Fibroblast of upper back skin (primary cell): ENCODE data around the gene SORBS1.
A peak's percentile ranks its signal among the peaks of the same experiment; 100 is the strongest.

Experiments used
- DNase-seq: peaks from one replicate; pipeline ENCODE4 v3.0.0-alpha.2; 2013

Gene SORBS1

DNA sequence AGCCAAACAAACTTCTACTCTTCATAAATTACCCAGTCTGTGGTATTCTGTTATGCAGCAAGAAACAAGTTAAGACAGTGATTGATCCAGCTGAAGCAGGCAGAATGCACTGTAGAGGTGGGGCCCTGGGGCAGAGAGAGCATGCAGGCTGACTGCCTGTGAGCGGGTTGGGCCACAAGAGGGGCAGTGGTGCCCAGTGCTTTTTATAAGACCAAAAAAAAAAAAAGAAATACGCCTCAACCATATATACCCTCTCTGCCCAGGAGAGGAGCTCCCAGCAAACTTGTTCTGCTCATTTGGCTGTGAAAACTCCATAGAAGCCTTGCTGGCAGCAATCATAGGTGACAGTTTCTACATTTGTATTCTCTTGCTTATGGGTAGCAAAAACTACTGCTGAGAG lies 104.7 kb downstream of the SORBS1 start:
- no peak for DNase-seq

DNA sequence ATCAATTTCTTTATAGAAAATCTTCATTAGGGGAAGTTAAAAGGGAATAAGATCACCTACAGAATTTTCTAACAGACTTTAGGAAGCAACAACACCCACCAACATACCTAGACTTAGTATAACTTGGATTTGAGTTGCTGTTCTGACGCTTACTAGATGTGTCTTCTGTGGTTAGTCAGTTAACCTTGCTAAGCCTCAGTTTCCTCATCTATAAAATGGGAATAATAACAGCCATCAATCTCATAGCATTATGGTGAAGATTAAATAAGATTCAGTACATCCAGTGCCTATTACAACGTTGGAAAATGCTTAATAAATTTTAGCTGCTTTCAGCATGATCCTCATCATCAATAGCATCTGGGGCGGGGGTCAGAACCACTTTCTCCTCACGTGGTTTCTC lies 106.2 kb downstream of the SORBS1 start:
- DNase-seq = no peak

DNA sequence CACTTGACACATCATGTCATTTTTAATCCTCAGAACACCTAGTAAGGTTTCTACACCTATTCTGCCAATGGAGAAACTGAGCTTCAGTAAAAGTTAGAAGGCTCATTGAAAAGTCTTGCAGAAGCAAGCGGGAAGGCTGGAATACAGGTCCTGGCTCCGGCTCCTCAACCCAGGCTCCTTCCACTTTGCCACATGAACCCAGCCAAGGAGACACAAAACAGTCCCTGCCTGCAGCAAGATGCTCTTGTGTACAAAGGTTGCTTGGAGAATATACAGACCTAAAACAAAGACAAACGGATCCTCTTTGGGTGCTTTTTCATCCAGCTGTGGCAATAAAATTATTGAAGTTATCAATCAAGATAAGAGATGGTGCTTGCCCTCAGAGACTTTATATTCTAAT lies 106.8 kb downstream of the SORBS1 start:
- DNase-seq = no peak

DNA sequence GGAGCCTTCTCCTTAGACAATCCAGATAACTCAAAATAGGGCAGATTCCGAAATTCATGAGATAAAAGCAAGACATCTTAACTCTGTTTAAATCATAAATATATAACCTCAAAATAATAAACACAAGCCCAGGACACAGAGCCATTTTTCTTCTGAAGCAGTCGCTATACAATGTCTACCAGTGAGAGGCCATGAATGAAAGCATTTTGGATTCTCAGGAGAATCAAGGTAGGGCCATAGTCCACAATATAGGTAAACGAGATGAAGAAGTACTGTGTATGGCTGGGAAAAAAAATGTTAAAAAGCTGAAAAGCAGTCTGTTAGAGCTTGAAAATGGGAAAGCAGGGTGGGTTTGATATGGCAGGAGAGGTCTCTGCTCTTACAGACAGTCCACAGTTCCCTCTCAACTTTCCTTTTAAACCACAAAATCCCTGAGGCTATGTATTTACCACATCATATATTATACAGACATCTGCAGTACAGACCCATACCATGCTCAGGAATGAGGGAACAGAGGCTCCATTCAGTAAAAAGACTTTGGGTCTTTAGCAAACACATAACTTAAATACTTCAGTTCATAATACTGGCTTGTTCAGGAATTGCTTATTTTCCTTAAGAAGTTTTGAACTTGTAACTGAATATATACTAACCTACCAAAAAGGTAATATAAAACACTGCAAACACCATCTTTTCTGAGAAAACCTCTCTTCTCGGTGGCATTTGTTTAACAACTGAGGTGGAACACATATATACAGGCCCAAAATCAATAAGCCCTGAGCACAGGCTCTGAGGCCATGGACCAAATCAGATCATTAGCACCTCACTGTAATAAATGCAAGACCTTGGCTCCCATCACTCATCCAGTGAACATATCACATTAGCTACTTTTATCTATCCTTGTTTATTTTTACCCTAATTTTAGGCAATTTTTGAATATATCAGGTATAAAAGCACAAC lies 109.3 kb downstream of the SORBS1 start:
- DNase-seq = peak; percentile 27

DNA sequence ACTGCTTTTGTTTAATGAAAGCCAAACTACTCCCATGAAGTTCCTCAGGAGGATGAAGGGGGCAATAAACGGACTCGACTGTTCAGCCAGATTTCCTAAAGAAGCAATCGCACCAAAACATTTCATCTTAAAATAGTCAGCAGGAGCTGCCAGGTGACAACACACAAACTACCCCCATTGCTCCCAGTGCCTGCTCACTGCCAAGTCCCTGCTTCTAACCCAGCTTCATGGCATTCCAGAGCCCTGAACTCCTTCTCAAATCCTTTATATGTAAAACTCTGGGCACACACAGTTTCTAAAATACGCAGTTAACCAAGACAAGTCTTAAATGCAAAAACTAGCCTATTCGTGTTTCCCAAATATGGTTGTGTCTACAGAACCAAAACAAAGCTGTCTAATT lies 110.0 kb downstream of the SORBS1 start:
- no peak for DNase-seq

DNA sequence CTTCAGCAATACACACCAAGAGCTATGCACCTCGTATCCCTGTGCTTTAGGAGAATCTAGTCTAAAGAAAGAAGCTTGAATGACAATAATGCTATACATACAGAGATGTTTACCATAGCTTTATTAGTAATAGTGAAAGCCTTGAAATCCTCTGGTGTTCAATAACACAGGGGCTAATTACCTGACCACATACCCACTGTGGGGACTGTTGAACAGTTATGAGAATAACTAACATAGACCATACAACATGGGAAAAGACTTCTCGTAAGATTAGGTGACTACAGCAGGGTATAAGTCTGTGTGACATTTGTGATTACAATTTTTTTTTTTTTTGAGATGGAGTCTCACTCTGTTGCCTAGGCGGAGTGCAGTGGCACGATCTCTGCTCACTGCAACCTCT lies 111.0 kb downstream of the SORBS1 start:
- DNase-seq = no peak

DNA sequence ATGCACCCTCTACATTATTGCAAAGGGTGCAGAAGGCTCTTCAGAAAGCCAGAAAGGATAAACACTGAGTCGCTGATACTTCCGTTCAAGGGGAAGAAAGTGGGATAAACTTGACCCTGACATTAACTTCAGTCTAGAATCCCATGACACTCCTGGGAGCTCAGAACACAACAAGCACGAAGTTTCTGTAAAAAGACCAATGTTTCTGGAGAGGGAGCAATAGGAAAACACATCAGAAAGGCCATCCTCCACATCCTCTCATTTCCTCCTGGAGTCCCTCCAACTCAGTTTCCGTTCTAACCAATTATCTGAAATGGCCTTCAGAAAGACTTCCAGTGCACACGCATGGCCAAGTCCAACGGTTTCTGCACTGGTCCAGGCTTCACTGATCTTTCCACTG lies 113.5 kb downstream of the SORBS1 start:
- peak; percentile 7 for DNase-seq

DNA sequence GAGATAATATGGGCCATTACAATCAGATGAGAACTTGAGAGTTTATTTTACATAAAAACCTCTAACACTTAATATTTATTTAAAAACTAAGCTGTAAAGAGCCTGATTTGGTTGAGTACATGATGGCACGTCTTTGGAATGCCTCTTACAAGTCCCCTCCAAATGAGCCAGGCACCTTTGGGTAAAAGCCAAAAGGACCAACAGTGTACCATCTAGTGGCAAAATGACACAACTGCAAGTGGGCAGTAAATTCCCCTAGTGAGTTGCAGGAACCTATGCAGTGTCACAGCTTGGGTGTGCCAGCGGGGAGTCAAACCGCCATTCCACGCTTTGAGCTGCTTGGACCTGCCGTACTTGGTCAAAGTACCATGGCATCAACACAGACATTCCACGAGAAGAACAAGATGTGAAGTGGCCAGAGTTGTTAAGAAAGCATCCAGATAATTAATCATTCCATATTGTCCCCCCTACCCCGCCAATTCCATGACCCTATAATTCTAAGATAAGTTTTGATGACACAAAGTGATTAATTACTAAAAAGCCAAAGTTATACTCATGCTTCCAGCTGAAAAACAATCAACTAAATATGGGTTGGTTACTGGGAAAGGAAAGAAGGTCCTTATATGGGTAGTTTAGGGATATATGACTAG lies 115.2 kb downstream of the SORBS1 start:
- DNase-seq = peak; percentile 70

DNA sequence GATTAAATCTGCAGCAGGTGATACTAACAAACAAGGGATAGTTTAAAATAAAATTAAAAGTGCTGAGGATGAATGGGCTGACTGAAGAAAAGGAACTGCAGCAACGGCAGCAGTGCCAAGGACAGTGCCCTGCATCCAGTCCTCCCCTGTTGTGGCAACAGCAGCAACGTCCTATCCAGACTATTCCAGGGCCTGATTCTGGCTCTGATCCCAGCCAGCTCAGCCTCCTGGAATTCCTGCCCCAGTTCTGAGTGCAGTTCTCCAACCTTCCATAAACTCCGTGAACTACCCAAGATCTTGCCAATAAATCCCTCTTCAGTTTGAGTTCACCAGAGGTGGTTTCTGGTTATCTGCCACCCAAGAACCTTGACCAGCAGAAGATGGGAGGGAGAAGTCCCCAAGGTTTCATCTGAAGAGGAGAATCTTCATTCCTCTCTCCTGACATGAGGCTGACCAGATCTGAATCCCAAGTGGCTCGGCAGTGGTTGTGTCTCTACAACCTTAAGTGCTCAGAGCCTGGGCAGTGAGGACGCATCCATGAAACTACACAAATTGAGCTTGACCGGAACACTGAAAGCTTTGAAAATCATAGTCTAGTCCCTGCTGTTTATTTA lies 115.8 kb downstream of the SORBS1 start:
- peak; percentile 79 for DNase-seq

DNA sequence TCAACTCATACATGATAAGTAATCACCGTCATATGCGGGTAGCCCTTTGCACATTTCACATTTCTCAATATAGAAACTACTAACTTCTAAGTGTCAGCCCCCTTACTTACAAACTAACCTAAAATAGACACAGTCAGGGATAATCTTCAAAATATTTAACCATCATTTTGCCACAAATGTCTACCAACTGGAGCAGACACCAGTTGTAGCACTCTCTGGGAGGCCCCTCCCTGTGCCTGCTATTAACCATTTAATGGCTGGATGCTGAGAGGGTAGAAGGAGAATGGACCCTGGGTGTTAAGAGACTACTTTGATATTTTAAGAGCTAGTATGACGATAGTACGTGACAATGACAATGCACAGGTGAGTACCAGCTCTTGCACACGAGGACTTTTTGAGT lies 116.4 kb downstream of the SORBS1 start:
- no peak for DNase-seq

DNA sequence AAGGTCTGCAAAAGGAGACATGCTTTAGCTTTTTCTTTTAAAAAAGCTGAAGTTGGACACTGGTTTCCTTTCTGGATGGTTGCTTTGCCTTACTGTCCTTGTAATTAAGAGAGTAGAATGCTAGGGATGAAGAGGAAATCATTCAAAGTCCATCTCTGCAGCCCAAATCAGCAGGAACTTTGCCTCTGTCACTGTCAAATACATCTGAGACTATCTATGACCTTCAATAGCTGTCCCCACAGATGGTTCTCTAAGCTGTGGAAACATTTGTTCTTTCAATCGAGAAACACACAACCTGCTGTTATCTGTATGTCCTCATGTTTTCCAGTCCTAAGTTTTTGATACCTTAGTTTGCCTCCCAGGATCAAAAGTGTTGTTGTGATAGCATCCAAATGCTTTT lies 117.5 kb downstream of the SORBS1 start:
- DNase-seq = no peak

DNA sequence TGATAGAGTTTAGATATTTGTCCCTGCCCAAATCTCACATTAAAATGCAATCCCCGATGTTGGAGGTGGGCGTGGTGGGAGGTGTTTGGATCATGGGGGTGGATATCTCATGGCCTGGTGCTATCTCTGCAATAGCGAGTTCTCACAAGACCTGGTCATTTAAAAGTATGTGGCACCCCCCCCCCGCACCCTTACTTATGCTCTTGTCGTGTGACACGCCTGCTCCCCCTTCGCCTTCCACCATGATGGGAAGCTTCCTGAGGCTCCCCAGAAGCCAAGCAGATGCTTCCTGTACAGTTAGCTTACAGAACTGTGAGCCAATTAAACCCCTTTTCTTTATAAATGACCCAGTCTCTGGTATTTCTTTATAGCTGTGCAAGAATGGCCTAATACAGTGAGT lies 118.8 kb downstream of the SORBS1 start:
- no peak for DNase-seq

DNA sequence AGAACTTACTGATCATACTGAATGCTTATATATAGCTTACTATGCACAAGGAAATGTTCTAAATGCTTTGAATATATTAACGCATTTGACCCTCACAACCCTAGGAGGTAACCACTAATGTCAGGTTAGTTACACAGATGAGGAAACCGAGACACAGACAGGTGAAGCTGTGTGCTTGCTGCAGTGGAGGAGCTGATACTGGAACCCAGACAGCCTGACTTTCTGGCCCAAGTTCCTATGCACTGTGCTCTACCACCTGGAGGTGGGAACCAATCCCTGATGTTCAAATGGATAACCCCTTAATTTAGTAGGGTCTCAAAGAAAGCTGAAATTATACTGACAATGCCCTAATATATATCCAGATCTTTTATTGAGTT lies 119.6 kb downstream of the SORBS1 start:
- no peak for DNase-seq

DNA sequence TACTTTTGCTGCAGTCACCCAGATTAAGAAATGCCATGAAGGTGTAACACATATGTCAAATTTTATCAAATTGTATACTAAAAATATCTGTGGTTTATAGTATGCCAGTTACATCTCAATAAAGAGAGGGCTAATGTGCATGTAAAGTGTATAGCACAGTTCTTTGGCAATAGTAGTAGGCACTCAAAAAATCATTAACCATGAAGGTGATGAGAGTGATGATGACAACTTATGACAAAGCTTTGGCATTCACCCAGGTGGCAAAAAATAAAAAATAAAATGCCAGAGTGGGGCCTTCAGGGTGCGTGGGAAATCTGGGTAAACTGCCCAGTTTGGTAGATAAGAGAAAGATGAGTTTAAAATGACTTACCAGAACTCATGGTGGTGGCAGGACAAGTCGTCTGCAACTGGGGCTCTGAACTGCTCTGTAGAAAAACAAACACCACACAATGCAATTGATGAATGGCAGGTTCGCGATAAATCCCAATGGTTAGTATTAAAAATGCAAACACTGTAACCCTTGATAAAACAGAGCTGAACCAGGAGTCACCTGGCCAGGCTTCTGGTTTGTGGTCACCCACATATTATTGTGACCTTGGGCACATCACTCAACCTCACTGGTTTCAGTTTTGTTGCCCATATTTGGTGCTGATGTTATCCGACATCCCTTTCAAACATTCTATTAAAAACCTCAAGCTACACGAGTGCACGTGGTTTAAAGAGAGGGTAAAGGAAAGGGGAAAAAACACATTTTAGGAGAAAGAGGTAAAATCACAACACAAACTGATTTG lies 120.2 kb downstream of the SORBS1 start:
- DNase-seq = no peak

DNA sequence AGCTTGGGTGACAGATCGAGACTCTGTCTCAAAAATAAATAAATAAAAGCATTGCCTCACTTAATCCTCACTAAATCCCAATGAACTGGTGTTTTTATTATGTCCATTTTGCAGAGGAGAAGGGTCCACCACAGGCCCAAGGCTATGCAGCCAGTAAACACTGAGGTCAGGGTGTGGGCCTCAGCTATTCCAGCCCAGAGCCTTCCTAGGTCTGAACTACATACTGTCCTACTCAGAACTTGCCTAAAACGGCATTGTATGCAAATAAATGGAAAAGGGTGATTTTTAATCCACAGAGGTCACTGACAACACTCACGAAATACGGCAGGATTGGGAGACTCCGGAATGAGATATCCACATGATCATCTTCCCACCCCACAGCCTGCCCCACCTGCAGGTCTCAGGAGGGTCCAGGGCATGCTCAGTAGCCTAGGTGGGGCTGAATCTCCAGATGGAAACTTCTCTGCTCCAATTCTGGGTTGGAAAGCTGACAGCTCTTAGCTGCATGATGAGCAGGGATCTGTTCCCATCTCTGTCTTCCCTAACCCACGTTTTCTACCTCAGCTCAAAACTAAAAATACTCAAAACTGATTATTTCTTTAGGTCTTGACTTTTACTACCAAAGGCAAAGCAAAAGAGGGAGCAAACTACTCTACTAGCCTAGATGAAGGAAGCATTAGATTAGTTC lies 121.0 kb downstream of the SORBS1 start:
- DNase-seq = no peak

DNA sequence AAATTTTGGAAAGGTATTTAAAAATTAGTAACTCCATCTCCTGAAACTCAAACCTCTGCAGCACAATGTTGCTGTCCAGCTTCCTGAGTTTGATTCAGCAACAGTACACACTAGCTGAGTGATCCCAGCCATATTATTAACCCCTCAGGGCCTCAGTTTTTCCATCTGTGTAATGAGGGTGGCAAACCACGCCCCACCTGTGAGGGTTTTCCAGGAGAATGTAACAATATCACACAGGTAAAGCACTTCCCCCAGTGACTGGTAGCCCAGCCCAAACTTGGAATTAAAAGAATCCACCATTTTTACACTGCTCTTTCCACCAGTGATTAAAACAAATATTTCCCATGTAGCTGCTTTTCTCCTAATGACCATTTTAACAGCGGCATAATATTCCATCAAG lies 122.4 kb downstream of the SORBS1 start:
- no peak for DNase-seq

DNA sequence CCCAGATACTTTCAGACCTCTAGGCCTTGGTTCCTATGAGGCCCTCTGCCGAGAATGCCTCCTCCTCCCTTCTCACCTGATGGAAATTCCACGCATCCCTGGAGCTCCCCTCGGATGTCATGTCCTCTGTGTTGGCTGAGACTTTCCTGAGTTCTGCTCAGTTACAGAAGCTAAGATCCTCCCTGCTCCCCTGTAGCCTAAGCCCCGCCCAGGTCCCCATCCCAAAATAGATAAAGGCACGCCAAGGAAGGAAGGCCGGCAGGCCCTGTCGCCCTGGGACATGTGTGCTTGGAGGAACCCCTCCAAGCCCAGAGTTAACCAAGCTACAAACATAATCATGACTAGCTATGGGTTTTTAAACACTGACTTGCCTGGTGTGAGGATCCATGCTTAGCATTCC lies 123.5 kb downstream of the SORBS1 start:
- DNase-seq = no peak

DNA sequence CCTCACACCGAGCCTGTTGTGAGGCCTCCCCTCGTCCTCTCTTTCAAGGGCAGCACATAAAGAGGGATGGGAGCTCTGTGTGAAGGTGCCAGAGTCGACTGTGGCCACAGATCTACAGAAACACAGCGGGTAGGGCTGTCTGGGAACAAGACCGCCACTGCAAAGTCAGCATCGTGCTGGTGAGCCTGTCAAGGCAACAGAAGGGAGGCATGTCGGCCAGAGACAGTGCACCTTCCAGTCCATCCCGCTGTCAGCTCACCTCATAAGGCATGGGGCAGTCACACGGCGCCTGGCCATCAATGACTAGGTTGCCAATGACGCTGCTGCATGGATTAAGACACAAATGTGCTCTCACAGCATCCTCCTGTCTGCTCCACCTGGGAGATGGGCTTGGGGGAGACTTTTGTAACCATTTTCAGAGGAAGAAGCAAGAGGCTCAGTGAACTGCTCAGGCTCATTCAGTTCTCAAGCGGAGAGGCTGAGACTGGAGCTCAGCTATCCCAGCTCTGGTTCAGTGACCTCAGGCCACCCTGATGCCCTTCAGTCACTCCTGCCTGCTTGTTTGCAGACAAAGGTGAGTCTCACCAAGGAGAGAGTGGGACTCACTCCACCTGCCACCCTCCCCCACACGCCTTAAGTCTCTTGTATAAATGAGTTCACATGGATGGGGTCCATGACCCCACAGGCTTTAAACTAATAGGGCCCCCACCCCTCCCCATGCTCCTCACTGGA lies 125.5 kb downstream of the SORBS1 start:
- no peak for DNase-seq

DNA sequence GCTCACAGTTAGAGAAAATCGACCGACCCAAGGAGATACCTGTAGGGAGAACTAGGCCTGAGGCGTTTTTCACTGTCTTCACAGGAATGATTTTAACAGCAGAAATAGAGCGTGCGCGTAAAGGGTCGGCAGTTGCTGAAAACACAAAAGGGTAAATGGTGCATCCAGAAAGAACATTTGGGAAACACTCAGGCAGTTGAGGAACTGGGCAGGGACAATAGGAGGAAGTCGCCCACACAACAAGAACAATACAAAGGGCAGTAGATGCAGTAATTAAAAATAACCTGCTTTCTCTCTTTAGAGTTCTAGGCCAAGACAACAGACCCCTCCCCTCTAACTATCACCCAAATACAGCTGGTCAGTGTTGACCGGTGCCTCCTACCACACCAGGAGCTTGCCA lies 126.6 kb downstream of the SORBS1 start:
- no peak for DNase-seq

DNA sequence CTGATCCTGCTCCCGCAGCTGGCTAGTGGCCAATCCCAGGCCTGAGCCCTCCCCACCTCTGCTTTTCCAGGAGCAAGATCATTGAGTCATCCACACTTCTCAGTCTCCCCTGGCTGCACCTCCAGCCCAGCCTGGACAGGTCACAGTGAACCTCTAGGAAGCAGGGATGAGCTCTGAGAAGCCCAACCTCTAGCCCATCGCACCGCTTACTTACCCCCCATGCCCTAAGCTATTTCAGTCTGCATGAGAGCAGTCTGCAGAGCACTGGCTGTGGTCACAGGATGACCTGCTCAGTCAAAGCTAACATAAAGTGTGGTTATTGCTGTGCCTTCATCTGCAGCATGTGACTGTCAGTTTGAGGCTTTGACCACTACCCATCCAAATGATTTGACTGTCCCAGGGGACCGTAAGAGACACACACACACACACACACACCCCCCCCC lies 129.2 kb downstream of the SORBS1 start:
- no peak for DNase-seq

DNA sequence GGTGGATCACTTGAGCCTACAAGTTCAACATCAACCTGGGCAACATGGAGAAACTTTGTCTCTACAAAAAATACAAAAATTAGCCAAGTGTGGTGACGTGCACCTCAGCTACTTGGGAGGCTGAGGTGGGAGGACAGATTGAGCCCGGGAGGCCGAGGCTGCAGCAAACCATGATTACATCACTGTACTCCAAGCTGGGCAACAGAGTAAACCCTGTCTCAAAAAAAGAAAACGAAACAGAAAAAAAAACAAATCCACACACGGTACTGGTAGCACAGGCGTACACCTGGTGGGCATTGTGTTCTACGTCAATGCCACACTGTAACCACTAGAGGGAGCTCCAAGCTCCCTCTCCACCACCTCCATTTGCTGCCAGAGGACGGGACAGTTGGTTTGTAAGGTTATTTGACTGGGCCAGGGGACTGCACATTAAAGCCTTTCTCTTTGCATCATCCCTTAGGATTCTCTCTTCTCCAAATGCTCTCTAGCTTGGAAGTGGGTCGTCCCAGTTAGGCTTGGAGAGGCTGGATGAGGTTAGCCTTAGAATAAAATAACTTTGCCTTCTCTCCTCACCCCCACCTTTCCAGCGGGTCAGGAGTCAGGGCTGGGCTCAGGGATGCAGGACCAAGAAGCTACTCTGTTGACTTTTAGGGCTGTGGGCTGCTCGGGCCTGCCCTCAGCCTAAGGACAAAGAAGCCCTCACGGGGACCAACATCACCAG lies 130.8 kb downstream of the SORBS1 start:
- DNase-seq = peak; percentile 61
